HG02571 (cell line): ENCODE data around the gene HOXA10.

Source experiments
- ATAC-seq: cut with Tn5 transposase; IDR thresholded peaks from one replicate; pipeline ENCODE4 v1.9.1; 2021; ENCODE audit warnings: mild to moderate bottlenecking, moderate library complexity; ENCODE audit not compliant: unreplicated experiment

Gene HOXA10

GRCh38 chr7:27157702-27158431, 16.3 kb downstream of the HOXA10 start:
- no peak for ATAC-seq

- no peak for ATAC-seq
Measured at GRCh38 chr7:27156916-27157701, 17.0 kb downstream of the HOXA10 start.

GRCh38 chr7:27156508-27156898, 17.6 kb downstream of the HOXA10 start, which contains the start of gene HOXA7:
Gene HOXA7 (minus strand): TSS chr7:27156675. CDS start chr7:27156545, 130 bp downstream.
- ATAC-seq: no peak

- ATAC-seq: no peak
Measured at GRCh38 chr7:27155816-27156507, 18.2 kb downstream of the HOXA10 start.

- ATAC-seq: no peak
Measured at GRCh38 chr7:27154901-27155815, 19.0 kb downstream of the HOXA10 start.

- ATAC-seq: no peak
Measured at GRCh38 chr7:27154369-27154768, 19.8 kb downstream of the HOXA10 start.

GRCh38 chr7:27153526-27153925, 20.6 kb downstream of the HOXA10 start:
- no peak for ATAC-seq

- ATAC-seq: no peak
Measured at GRCh38 chr7:27152816-27153442, 21.2 kb downstream of the HOXA10 start.

GRCh38 chr7:27151931-27152815, 21.9 kb downstream of the HOXA10 start, which contains the start of gene HOXA3:
Gene HOXA3 (minus strand): TSS chr7:27152583. CDS start chr7:27110640, 41,943 bp downstream.
- no peak for ATAC-seq

- no peak for ATAC-seq
Measured at GRCh38 chr7:27151341-27151930, 22.7 kb downstream of the HOXA10 start.

GRCh38 chr7:27150568-27151340, 23.4 kb downstream of the HOXA10 start:
- ATAC-seq: peak; percentile 87

- no peak for ATAC-seq
Measured at GRCh38 chr7:27149842-27150567, 24.1 kb downstream of the HOXA10 start.

GRCh38 chr7:27148756-27149641, 25.1 kb downstream of the HOXA10 start:
- ATAC-seq: no peak

- no peak for ATAC-seq
Measured at GRCh38 chr7:27148031-27148755, 25.9 kb downstream of the HOXA10 start.

GRCh38 chr7:27147199-27148030, 26.7 kb downstream of the HOXA10 start, which contains the start of gene HOXA6:
Gene HOXA6 (minus strand): TSS chr7:27147774. CDS start chr7:27147749, 25 bp downstream.
- no peak for ATAC-seq
